Thyroid gland (tissue), 4 donors: ENCODE measurements around the gene ZNF516. TPM values are rescaled to one million over a fixed set of nuclear protein-coding genes. Genes with fewer than 3 reads are reported as not detected.
A peak's percentile ranks its signal among the peaks of the same experiment; 100 is the strongest.

Experiments
- DNase-seq, 2 donors: peaks; one replicate each; pipeline ENCODE4 v3.0.0-alpha.2; 2019
- H3K27ac ChIP-seq, 3 donors: fragments of 200-600 bp; sonication (generic); 1 replicate in 2 of 3; 2 replicates in 1 of 3; pipeline ENCODE4 v1.5.1; 2016 to 2019; ENCODE audit warnings: mild to moderate bottlenecking in 1 of 3, moderate library complexity in 1 of 3
- H3K27me3 ChIP-seq: fragments of 200-600 bp; sonication (generic); one replicate; pipeline ENCODE4 v1.5.1; 2019
- H3K36me3 ChIP-seq, 2 donors: fragments of 200-600 bp; sonication (generic); one replicate each; pipeline ENCODE4 v1.5.1; 2016 to 2019
- H3K4me1 ChIP-seq, 2 donors: fragments of 200-600 bp; sonication (generic); one replicate each; pipeline ENCODE4 v1.5.1; 2017 to 2019
- H3K4me3 ChIP-seq, 3 donors: fragments of 200-600 bp; sonication (generic); replicated peaks in 1 of 3; 1 replicate in 2 of 3; 2 replicates in 1 of 3; pipeline ENCODE4 v1.5.1; 2016; ENCODE audit warnings: mild to moderate bottlenecking in 1 of 3
- H3K9me3 ChIP-seq: fragments of 200-600 bp; sonication (generic); one replicate; pipeline ENCODE4 v1.5.1; 2017
- CTCF ChIP-seq, 6 experiments: fragments of 200-600 bp in 3 of 6; fragments of 450-650 bp in 3 of 6; sonication (generic) in 3 of 6; IDR thresholded peaks; one replicate each; pipeline ENCODE4 v1.5.1; 2016 to 2019; ENCODE audit warnings: antibody characterized with exemption in 6 of 6, mild to moderate bottlenecking in 2 of 6, inconsistent platforms in 1 of 6, moderate library complexity in 1 of 6
- POLR2A ChIP-seq, 2 donors: fragments of 450-650 bp; IDR thresholded peaks; one replicate each; pipeline ENCODE4 v1.6.1; 2017; ENCODE audit warnings: antibody characterized with exemption in 2 of 2, mild to moderate bottlenecking in 2 of 2, moderate library complexity in 1 of 2
- WGBS, 2 donors: methylation state at CpG; one replicate each; pipeline ENCODE4 v1.1.5; 2017; 5-methylcytosine and 5-hydroxymethylcytosine counted together
- intact Hi-C: fragments of 100-400 bp; cut with DNase I; formaldehyde crosslinking; loops from one replicate; pipeline ENCODE4 v1.15.1; 2023
- total RNA-seq, 4 donors: library from RNA; depleted of rRNA; stranded (reverse); fragments of >200 nt; gene quantifications; one replicate each; pipeline ENCODE4 v1.2.3, GENCODE V29; 2016

The ZNF516 gene
- total RNA-seq, 4 donors from 2014 or later = 25.4 to 44.8 (median 28.6) TPM

- TF ChIP-seq CTCF (IDR thresholded peaks at IDR 0.05) = no peak
- no peak for TF ChIP-seq POLR2A (IDR thresholded peaks at IDR 0.05)
- Histone ChIP-seq H3K9me3 (no peaks in the 10 kb centered on the region), H3K27ac (no peak overlapping the region), H3K4me1 (peaks cover 8 to 10% of the 10 kb centered on the region in 2 donors), H3K27me3 (no peaks in the 10 kb centered on the region), H3K4me3 (no peak overlapping the region), H3K36me3 (peaks cover 6 to 7% of the 10 kb centered on the region in 2 donors)
- WGBS, 2 donors = 90 to 91% methylated on average over 25 to 30 of the region's 30 CpGs
- DNase-seq = no peak
- intact Hi-C loops = no loop called here
Measured at GRCh38 chr18:76384114-76384790, 110.8 kb downstream of the ZNF516 start.

- H3K27ac ChIP-seq = no peak overlapping the region
- peaks cover 11 to 13% of the 10 kb centered on the region in 2 donors for H3K36me3 ChIP-seq
- H3K4me3 ChIP-seq = no peak overlapping the region
- intact Hi-C loops = no loop called here
- 89 to 95% methylated on average over 6 to 12 of the region's 13 CpGs for WGBS, 2 donors
- H3K27me3 ChIP-seq = no peaks in the 10 kb centered on the region
- H3K9me3 ChIP-seq = no peaks in the 10 kb centered on the region
- DNase-seq = no peak
- H3K4me1 ChIP-seq = peaks cover 2 to 4% of the 10 kb centered on the region in 2 donors
- TF ChIP-seq POLR2A (IDR thresholded peaks at IDR 0.05) = no peak
- no peak for TF ChIP-seq CTCF (IDR thresholded peaks at IDR 0.05)
Measured at GRCh38 chr18:76383636-76384035, 111.4 kb downstream of the ZNF516 start.

- intact Hi-C loops = no loop called here
- no peaks in the 10 kb centered on the region for H3K4me1 ChIP-seq
- no peaks in the 10 kb centered on the region for H3K9me3 ChIP-seq
- TF ChIP-seq POLR2A (IDR thresholded peaks at IDR 0.05) = no peak
- no peak for TF ChIP-seq CTCF (IDR thresholded peaks at IDR 0.05)
- H3K27ac ChIP-seq = no peak overlapping the region
- H3K27me3 ChIP-seq = no peaks in the 10 kb centered on the region
- DNase-seq = no peak
- 93% methylated on average over 8 of the region's 8 CpGs for WGBS, 2 donors
- H3K36me3 ChIP-seq = peaks cover 11 to 16% of the 10 kb centered on the region in 2 donors
- H3K4me3 ChIP-seq = no peak overlapping the region
Measured at GRCh38 chr18:76382275-76382674, 112.8 kb downstream of the ZNF516 start.

GRCh38 chr18:76380791-76381405 lies 114.1 kb downstream of the ZNF516 start:
- H3K27ac ChIP-seq = no peak overlapping the region
- 74 to 87% methylated on average over 25 to 26 of the region's 26 CpGs for WGBS, 2 donors
- no peak overlapping the region for H3K4me3 ChIP-seq
- no peak for TF ChIP-seq POLR2A (IDR thresholded peaks at IDR 0.05)
- peak in 3 of 6 experiments; percentile 26 to 45 (median 30) for TF ChIP-seq CTCF (IDR thresholded peaks at IDR 0.05)
- H3K36me3 ChIP-seq = peaks cover 11 to 16% of the 10 kb centered on the region in 2 donors
- no peaks in the 10 kb centered on the region for H3K4me1 ChIP-seq
- H3K9me3 ChIP-seq = no peaks in the 10 kb centered on the region
- intact Hi-C loops = no loop called here
- no peak for DNase-seq
- H3K27me3 ChIP-seq = no peaks in the 10 kb centered on the region

- 89 to 94% methylated on average over 19 of the region's 19 CpGs for WGBS, 2 donors
- DNase-seq = no peak
- Histone ChIP-seq H3K9me3 (no peaks in the 10 kb centered on the region), H3K4me3 (no peak overlapping the region), H3K36me3 (peaks cover 11 to 16% of the 10 kb centered on the region in 2 donors), H3K4me1 (no peaks in the 10 kb centered on the region), H3K27me3 (no peaks in the 10 kb centered on the region), H3K27ac (no peak overlapping the region)
- no peak for TF ChIP-seq POLR2A (IDR thresholded peaks at IDR 0.05)
- no peak for TF ChIP-seq CTCF (IDR thresholded peaks at IDR 0.05)
- intact Hi-C loops = no loop called here
Measured at GRCh38 chr18:76380127-76380729, 114.8 kb downstream of the ZNF516 start.
